NCI-H2227 treated with DMSO at 0.1 percent for 48 hours (cell line): ENCODE results near the gene DTX3.
A peak's percentile ranks its signal among the peaks of the same experiment; 100 is the strongest.
"Not testable (repeated sequence)": the region's sequence is repeated elsewhere in the genome, so short reads cannot be mapped to it uniquely, and the experiment has no call there.

Source experiments
- DNase-seq: peaks from one replicate; lab custom pipeline; 2025; lab: John Stamatoyannopoulos, UW

Gene DTX3

DNA sequence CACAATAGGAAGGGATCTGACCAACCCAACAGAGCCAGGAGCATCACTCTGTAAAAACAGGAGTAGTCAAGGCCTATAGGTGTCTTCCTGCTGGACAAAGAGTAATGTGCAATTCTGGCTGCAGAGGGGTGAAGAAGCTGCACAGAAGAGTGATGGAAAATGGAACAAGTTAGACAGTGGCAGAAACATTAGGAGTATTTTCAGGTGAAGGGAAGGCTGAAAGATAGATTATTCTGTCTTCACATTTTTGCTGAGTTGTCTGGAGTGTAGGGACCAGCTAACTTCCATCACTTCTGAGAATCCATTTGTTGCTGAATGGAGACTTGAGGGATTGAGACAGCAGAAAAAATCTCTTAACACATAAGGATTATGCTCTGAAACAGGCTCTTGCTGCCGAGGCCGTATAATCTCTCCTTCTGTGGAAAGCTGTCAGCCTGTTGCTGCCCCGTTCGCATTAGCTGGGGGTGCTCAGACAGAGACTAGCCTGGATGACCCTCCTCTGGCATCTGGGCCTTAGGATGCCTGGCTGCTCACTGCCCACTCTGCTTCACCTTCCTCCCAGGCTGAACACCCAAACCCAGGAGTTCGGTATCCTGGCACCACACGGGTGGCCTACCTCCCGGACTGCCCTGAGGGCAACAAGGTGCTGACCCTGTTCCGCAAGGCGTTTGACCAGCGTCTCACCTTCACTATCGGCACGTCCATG is 3.5 kb downstream of the DTX3 start:
- no peak for DNase-seq

GRCh38 chr12:57609101-57609780 is 4.6 kb downstream of the DTX3 start:
- no peak for DNase-seq

GRCh38 chr12:57609781-57610553 is 5.3 kb downstream of the DTX3 start:
- no peak for DNase-seq

- no peak for DNase-seq
These were observed 6.0 kb downstream of the DTX3 start for GRCh38 chr12:57610554-57611107.

DNA sequence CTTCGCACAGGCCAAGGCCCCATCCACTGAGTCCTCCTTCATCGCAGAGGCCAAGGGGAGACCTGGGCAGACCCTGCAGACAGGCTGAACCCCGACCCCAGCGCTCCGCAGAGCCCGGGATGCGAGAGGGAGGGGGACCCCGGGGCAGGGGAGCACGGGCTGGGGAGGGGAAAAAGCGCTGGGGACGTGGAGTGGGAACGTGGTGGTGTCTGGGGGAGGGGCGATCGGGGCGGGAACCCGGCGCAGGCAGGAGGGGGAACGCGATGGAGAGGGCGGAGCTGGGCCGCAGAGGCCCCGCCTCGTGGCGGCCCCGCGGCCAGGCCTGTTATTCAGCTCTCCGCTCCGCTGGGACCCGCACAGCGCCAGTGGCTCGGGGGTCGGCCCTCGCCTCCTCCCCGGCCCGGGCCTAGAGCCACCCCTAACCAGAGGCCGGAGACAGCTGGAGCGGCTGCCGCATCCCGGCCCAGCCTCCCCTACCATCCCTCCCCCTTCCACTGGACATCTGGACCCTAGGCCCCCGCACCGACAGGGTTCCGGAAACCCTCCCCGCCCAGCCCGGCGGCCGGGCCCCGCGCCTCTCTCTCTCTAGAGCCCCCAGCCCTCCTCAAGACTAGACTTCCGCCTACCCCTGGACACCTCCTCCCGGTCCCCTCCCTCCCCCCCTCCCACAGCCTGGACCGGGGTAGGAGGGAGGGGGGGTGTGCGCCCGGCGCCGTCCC is 6.6 kb downstream of the DTX3 start, which contains the start of gene ARHGEF25:
Gene ARHGEF25 (plus strand): TSS at position 328 of the 719 bp plus-strand sequence. CDS start 460 bp downstream, outside the sequence.
- peak; percentile 41 for DNase-seq

DNA sequence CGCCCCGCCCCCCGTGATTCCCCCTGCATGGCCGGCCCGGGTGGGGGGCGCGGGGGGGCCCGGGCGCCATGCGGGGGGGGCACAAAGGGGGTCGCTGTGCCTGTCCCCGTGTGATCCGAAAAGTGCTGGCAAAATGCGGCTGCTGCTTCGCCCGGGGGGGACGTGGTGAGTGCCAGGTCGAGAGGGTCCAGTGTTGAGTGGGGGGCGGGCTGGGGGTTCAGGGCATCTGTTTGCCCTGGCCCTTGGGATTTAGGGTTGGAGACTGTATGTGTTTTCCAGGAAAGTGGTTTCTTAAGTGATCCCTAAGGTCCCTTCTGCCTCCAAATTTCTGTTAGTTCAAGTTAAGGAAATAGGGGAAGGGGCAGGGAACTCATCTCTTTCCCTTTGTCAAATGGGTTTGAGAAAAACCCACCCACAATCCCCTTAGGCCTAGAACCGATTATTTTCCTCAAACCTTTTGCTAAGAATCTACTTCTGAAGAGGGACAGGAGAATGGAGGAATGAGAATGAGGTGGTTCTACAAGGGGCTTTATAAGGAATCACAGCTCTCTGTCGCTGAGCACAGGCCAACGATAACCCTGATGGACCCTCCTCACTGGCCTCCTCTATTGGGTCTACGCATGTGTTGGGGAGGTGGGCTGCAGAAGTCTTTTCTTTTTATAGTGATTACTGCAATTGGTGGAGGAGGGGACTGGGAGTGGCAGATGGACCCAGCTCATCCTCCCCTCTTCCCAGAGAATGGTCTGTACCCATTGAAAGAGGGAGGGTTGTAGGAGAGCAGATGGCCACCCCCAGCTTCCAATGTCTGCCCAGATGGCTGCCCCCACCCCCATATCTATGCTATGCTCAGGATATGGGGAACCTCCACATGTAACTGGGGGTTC is 7.4 kb downstream of the DTX3 start:
- no peak for DNase-seq

- DNase-seq, result no peak
These were observed 8.2 kb downstream of the DTX3 start for GRCh38 chr12:57612711-57613426.

DNA sequence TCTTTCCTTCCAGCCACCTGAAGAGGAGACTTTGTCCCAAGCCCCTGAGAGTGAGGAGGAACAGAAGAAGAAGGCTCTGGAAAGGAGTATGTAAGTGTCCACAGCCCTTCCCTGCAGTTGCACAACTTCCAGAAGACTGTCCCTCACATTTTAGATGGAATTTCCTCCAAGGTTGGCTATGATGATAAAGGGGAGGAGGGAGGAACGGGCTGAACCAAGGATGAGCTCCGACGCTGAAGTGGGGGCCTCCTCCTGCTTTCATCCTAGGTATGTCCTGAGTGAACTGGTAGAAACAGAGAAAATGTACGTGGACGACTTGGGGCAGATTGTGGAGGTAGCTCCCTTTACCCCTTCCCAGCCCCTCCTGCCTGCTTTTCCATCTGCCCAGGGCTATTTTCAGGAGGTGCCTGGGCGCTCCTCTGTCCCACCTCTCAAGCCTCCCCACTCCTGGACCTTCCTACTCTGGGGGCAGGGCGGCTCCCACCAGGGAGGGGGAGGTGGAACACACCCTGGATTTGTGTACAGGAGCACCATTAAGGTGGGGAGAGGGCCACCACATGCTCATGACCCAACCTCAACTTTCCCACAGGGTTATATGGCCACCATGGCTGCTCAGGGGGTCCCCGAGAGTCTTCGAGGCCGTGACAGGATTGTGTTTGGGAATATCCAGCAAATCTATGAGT is 8.9 kb downstream of the DTX3 start:
- no peak for DNase-seq

- DNase-seq, result no peak
These were observed 9.7 kb downstream of the DTX3 start for GRCh38 chr12:57614178-57614947.

GRCh38 chr12:57614948-57615500 is 10.4 kb downstream of the DTX3 start:
- no peak for DNase-seq

- no peak for DNase-seq
These were observed 11.0 kb downstream of the DTX3 start for GRCh38 chr12:57615637-57616036.

DNA sequence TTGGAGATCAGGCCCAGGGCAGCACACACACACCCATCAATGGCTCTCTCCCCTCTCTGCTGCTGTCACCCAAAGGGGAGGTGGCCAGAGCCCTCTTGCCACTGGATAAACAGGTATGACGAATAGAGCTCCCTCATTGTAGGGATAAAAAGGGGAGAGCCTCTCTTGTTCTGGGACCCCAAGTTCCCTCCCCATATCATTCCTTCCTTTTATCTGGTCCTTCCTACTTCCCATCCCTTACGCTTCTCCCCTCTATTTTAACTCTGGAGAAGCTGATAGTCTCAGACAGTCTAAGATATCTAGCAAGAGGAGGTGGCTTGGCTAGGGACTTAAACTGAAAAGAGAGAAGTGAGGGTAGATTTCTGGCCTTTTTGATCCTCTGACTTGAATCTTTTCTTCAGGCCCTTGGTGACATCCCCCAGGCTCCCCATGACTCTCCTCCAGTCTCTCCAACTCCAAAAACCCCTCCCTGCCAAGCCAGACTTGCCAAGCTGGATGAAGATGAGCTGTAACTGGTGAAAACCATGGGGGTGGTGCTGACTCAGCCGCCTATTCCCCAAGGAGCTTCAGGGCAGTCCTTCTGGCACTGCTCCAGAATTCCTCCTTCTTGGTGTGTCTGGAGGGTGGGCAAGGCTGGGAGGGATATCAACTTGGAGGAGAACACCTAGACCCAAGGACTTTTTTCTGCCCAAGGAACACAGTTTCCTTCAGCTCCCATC is 11.9 kb downstream of the DTX3 start:
- peak; percentile 3 for DNase-seq

DNA sequence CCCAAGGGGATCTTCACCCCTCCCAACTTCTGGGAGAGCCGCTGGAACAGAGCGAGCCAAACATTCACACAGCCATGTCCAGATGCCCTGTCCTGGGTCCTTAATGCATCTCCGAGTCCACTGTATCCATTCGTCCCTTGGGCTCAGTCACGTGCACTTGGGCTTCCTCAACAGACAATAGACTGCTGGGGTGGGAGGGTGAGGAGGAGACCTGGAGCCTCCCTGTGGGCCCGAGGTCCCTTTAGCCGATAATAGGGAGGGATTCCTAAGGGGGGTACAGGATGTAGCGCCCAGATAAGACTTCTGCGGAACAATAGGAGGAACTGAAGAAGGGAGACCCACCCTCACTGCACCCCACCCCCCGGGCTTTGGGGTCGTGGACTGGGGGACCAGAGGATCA is 13.3 kb downstream of the DTX3 start:
- DNase-seq, result no peak

DNA sequence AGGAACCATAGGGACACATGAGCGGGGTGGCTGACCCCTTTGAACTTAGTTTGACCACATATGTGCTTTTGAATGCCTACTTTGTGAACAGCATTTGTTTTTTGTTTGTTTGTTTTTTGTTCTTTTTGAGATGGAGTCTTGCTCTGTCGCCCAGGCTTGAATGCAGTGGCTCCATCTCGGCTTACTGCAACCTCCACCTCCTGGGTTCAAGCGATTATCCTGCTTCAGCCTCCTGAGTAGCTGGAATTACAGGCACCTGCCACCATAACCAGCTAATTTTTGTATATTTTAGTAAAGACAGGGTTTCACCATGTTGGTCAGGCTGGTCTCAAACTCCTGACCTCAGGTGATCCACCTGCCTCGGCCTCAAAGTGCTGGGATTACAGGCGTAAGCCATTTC is 13.8 kb downstream of the DTX3 start:
- not testable (repeated sequence) for DNase-seq

GRCh38 chr12:57618966-57619433 is 14.4 kb downstream of the DTX3 start:
- no peak for DNase-seq

GRCh38 chr12:57619434-57620244 is 15.0 kb downstream of the DTX3 start:
- DNase-seq, result no peak
